GM18868 (cell line): ENCODE measurements around the gene NCK2.
"Not testable (repeated sequence)": the region's sequence is repeated elsewhere in the genome, so short reads cannot be mapped to it uniquely, and the experiment has no call there.

Experiments used
- ATAC-seq: cut with Tn5 transposase; IDR thresholded peaks from one replicate; pipeline ENCODE4 v1.9.1; 2021; ENCODE audit warnings: mild to moderate bottlenecking, moderate library complexity; ENCODE audit not compliant: unreplicated experiment

The NCK2 gene

DNA sequence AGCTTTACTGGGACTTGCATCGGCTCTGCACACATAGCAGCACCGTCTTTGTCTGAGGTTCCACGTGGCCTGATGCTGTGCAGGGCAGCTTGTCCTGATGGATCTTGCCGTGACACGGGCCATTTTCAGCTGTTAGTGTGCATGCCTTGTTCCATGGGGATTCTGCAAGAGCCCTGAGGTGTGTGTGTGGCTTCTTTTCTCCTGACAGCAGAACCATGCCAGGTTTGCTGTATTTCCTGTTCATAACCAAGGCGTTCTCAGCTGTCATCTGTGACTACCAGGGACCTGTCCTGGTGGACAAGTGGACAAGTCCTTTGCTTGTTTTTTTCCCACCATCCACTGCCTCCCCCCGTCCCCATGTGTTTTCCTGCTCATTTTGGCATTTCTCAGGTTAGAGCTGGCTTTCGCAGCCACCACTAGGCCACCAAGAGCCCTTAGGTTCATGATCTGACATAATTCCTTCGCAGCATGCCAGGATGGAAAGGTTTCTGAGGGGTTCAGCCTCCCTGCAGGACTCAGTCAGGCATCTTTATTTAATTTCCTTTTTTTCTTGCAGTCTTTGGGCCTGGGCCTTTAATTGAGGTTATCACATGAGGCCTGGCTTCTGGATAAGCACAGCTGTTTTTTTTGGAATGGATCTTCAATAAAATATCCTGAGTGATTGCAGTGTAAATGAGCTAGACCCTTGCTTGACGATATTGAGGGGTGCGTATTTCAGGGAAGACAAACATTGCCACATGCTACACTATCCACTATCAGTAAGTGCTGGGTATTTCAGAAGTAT is 139.4 kb downstream of the NCK2 start:
- ATAC-seq: no peak

DNA sequence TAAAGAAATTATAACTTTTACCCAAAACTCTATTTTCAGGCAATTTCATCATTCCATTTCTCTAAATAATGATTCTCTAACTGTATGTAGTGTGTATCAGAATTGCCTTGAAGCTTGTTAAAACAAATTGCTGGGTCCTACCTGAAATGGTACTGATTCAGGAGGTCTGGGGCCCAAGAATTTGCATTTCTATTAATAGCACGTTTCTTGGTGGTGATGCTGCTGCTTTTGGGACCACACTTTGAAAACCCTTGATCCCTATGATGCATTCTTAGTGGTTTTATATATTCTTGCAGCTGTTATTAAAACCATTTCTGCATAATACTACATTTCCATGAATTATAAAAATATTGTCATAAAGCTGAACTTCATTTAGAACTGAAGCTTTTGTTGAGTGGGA is 140.7 kb downstream of the NCK2 start:
- peak; percentile 41 for ATAC-seq

- ATAC-seq: no peak
Measured at GRCh38 chr2:105886029-105886454, 141.3 kb downstream of the NCK2 start.

- no peak for ATAC-seq
Measured at GRCh38 chr2:105886687-105887086, 142.0 kb downstream of the NCK2 start.

- no peak for ATAC-seq
Measured at GRCh38 chr2:105887256-105887655, 142.5 kb downstream of the NCK2 start.

DNA sequence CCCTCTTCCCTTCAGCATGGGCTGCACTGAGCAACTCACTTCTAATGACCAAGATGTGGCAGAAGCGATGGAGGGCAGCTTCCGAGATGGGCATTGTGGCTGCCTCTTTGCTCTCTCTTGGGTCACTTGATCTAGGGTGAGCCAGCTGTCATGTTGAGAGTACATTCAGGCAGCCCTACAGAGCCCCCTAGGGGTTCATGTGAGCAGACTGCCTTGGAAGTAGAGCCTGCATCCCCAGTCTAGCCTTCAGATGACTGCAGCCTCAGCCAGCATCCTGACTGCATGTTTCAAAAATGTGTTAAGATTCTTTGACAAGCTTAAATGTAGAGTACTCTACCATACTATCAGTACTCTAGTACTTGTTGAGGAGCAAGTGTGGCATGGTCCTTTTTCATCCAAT is 143.9 kb downstream of the NCK2 start:
- no peak for ATAC-seq

DNA sequence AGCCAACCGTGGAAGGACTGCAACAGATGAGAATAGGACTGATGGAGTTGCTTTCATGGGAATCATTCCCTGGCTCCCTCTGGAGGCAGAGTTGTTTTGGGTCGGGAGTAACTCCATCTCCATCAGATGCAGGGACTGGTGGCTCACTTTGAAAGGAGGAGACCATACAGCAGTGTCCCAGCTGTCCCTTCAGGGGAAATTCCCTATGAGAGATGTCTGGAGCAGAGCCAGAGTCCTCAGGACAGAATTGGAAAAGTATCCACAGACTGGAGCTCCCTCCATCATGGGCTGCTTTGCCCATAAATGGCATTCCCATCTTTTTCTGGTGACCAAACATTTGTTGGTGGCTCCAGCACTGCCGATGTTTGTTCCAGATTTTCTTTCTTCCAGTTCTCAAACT is 144.3 kb downstream of the NCK2 start:
- ATAC-seq: no peak

DNA sequence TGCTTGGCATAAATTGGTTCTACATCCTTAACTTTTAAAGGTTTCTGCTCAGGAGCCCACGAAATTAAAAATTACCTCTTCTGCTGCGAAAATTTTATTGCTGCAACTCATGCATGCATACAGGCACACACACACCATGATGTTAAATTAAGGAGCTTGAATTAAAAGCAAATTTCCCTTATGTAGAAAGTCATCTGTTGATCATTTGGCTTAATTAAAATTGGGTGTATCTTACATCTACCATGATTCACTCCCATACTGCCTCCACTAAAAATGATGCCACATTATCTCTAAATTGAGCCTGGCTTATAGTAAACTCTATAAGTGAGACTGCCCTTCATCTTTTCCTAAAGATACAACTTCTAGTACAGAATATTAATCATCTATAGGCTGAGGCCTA is 145.4 kb downstream of the NCK2 start:
- no peak for ATAC-seq

GRCh38 chr2:105890856-105891255 is 146.1 kb downstream of the NCK2 start:
- no peak for ATAC-seq

- no peak for ATAC-seq
Measured at GRCh38 chr2:105893011-105893995, 148.6 kb downstream of the NCK2 start.

- ATAC-seq: no peak
Measured at GRCh38 chr2:105894327-105894944, 149.7 kb downstream of the NCK2 start.

DNA sequence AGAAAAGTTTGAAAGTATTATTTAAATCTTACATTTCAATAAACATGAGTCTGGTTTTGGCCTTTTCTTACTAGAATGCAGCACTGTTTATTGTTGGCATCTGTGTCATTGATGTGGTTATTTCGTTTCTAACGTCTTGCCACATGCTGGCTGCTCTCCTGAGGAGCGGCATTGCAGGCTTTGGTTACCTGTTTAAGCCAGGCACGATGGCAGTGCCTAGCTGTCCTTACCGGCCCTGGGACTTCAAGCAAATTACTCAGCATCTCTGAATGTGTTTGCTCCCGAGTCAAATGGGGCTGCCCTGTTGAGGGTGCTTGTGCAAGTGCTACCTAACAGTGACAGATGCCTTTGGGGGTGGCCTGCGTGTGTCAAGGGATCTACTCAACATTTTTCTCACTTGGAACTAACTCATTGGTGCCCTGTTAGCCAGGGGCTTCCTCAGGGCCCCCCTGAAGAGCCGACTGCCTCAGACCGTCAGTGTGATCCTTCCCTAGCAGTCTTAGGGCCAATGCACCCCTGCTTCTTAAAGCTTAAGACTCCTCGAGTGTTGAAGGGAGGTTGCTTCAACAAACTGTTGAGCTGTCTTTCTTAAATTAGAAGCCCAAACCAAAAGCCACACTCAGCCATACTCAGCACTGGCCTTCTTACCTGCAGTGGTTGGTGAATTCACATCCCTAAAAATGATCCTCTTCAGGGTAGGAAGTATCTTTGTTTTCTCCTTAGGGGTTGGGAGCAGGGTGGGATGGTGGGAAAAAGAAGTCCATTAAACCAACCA is 151.5 kb downstream of the NCK2 start:
- no peak for ATAC-seq

- ATAC-seq: no peak
Measured at GRCh38 chr2:105896765-105897163, 152.1 kb downstream of the NCK2 start.

DNA sequence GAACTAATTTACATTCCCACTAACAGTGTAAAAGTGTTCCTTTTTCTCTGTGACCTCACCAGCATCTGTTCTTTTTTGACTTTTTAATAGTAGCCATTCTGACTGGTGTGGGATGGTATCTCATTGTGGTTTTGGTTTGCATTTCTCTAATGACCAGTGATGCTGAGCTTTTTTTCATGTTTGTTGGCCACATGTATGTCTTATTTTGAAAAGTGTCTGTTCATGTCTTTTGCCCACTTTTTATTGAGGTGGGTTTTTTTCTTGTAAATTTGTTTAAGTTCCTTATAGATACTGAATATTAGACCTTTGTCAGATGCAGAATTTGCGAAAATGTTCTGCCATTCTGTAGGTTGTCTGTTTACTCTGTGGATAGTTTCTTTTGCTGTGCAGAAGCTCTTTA is 153.0 kb downstream of the NCK2 start:
- not testable (repeated sequence) for ATAC-seq

GRCh38 chr2:105903051-105903674 is 158.5 kb downstream of the NCK2 start:
- ATAC-seq: no peak

GRCh38 chr2:105904938-105905337 is 160.2 kb downstream of the NCK2 start:
- ATAC-seq: peak; percentile 97

DNA sequence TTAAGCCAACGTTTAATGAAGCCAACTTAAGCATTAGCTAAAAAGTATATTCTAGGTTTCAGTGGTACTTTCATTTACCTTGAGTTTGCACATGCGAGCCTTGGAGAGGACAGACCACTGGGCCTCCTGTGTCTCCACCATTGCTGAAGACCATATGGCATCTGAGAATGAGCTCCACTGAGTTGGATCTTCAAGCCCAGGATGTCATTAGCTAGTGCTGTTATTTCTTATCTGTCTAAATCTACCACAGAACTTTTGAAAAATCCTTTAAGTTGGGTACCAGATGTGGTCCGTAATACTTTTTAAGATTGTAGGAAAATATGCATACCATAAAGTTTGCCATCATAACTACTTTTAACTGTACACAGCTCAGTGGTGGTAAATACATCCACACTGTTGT is 161.8 kb downstream of the NCK2 start:
- no peak for ATAC-seq

DNA sequence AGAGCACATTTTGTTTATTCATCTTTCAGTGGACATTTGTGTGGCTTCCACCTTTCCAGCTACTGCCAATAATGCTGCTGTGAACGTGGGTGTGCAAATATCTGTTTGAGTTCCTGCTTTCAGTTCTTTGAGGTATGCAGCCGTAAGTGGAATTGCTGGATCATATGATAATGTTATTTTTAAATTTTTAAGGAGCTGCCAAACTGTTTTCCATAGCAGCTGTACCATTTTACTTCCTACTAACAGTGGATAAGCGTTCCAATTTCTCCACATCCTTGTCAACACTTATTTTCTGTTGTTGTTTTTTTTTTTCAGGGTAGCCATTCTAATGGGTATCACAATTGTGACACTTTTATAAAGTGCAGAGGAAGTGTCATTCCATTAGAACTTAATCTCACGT is 162.5 kb downstream of the NCK2 start:
- ATAC-seq: no peak

DNA sequence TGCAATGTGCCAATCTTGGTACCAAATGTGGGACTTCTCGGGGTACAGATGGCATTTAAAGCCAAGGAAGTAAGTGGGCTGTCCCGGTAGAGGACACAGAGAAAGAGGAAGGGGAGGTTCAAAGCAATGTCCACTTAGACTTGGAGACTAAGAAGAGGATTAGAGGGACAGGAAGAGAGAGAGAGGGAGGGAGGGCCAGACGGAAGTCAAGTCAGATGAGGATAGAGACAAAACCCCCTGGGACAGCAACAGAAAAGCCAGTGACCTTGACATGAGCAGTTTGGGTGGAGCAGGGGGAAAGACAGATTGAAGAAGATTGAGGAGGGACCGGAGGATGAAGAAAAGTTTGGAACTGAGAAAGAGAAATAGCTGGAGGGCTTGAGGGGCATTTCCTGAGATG is 164.5 kb downstream of the NCK2 start:
- ATAC-seq: no peak
